ENCODE results near the gene BHLHE23.

The BHLHE23 gene

DNA sequence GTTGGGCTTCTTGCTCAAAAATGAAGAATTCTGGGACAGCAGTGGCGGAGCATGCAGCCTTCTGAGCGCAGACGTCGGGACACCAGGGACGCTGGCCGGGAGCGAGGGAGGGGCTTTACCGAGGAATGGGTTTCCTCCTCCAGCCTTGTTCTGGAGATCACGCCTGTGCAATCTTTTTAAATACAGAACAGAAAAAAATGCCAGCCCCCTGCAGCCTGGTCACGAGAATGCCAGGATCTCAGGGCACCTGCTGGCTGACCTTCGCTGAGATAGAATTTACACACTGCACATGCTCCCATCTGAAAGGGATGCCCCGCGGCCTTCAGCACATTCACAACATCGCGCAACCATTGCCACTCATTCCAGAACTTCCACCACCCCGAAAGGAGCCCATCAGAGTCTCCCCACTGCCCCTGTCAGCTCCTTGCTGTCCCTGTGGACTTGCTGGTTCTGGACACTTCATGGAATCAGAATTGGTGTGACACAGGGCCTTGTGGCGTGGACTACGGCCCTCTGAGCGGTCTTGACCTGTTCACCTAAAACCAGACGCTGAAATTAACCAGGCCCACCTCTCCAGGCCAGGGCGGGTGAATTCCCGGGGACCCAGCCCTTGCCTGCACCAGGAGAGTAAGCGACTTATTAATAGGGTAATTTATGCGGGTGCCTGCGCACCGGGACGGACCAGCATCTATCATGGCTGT lies 20.6 kb upstream of the BHLHE23 start:
- TF ChIP-seq REST (IDR thresholded peaks at IDR 0.05; ENCODE audit: low read depth): no peak
- no peak for TF ChIP-seq TCF12 (IDR thresholded peaks at IDR 0.05; ENCODE audit: low read depth)
- no peak for TF ChIP-seq CREB1 (IDR thresholded peaks at IDR 0.05; ENCODE audit: low read depth)
- no peak for TF ChIP-seq EP300 (IDR thresholded peaks at IDR 0.05; ENCODE audit: borderline replicate concordance)
- no peak for TF ChIP-seq TAF1 (IDR thresholded peaks at IDR 0.05; ENCODE audit: low read depth)
- TF ChIP-seq, protein P1, sequence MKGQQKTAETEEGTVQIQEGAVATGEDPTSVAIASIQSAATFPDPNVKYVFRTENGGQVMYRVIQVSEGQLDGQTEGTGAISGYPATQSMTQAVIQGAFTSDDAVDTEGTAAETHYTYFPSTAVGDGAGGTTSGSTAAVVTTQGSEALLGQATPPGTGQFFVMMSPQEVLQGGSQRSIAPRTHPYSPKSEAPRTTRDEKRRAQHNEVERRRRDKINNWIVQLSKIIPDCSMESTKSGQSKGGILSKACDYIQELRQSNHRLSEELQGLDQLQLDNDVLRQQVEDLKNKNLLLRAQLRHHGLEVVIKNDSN (IDR thresholded peaks at IDR 0.05): no peak
- TF ChIP-seq FOXM1 (IDR thresholded peaks at IDR 0.05; ENCODE audit: borderline replicate concordance, low read depth): no peak
- TF ChIP-seq YY1 (IDR thresholded peaks at IDR 0.05; ENCODE audit: low read depth): no peak
- no peak for TF ChIP-seq CEBPB (IDR thresholded peaks at IDR 0.05)

GRCh38 chr20:63026582-63027165 lies 19.9 kb upstream of the BHLHE23 start:
- no peak for TF ChIP-seq FOXM1 (IDR thresholded peaks at IDR 0.05; ENCODE audit: borderline replicate concordance, low read depth)
- no peak for TF ChIP-seq TCF12 (IDR thresholded peaks at IDR 0.05; ENCODE audit: low read depth)
- no peak for TF ChIP-seq REST (IDR thresholded peaks at IDR 0.05; ENCODE audit: low read depth)
- TF ChIP-seq ZBTB7A (IDR thresholded peaks at IDR 0.05; ENCODE audit: low read depth): no peak
- TF ChIP-seq, protein P1 (IDR thresholded peaks at IDR 0.05): no peak
- no peak for TF ChIP-seq EP300 (IDR thresholded peaks at IDR 0.05; ENCODE audit: borderline replicate concordance)

DNA sequence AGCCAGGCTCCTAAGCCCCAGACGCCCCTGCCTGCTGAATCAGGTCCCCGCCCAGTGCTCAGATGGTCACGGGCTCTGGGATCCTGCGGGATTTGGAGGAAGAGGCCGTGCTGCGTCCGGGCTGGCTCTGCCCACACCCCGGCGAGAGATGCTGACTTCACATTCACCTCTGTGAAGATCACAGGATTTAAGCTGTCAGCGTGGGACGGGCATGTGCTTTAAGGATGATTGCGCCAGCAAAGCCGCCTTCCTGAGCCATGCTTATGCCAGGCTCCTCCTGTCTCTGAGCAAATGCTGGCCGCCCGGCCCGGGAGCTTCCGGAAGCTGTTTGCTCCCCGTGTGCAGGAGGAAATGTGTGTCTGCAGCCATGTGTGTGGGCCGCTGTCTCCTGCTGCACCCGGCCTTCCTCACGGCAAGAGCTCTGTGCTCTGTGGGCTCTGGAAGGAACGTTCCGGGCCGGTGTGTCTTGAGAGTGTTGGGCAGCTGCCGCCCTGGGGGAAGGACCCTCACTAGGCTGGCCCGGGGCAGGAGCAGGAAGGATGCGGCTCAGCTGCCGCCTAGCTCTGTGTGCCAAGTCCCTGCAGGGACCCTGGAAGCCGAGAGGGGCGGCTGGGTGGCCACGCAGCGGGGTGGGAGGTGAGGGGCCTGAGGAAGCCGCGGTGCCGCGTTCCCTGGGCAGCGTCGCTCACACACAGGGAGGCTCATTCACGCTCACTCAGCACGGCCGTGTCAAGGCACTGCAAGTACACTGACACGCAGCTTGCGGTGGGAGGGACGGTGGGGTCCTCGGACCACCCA lies 19.0 kb upstream of the BHLHE23 start:
- TF ChIP-seq TCF12 (IDR thresholded peaks at IDR 0.05; ENCODE audit: low read depth): no peak
- no peak for TF ChIP-seq TEAD4 (IDR thresholded peaks at IDR 0.05)

- TF ChIP-seq EGR1 (IDR thresholded peaks at IDR 0.05): no peak
- TF ChIP-seq REST (IDR thresholded peaks at IDR 0.05; ENCODE audit: low read depth): no peak
- TF ChIP-seq, protein P2, sequence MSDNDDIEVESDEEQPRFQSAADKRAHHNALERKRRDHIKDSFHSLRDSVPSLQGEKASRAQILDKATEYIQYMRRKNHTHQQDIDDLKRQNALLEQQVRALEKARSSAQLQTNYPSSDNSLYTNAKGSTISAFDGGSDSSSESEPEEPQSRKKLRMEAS (IDR thresholded peaks at IDR 0.05): no peak
- TF ChIP-seq, protein P1 (IDR thresholded peaks at IDR 0.05): no peak
- TF ChIP-seq ZBTB7A (IDR thresholded peaks at IDR 0.05; ENCODE audit: low read depth): no peak
- no peak for TF ChIP-seq TCF12 (IDR thresholded peaks at IDR 0.05; ENCODE audit: low read depth)
- TF ChIP-seq RAD21 (IDR thresholded peaks at IDR 0.05; ENCODE audit: low read depth): no peak
- TF ChIP-seq TAF1 (IDR thresholded peaks at IDR 0.05; ENCODE audit: low read depth): no peak
- no peak for TF ChIP-seq CREB1 (IDR thresholded peaks at IDR 0.05; ENCODE audit: low read depth)
- no peak for TF ChIP-seq YY1 (IDR thresholded peaks at IDR 0.05; ENCODE audit: low read depth)
- no peak for TF ChIP-seq CEBPB (IDR thresholded peaks at IDR 0.05)
These were observed 18.0 kb upstream of the BHLHE23 start for GRCh38 chr20:63024573-63025392.
